ENCODE results near the gene INTS11.

DNA sequence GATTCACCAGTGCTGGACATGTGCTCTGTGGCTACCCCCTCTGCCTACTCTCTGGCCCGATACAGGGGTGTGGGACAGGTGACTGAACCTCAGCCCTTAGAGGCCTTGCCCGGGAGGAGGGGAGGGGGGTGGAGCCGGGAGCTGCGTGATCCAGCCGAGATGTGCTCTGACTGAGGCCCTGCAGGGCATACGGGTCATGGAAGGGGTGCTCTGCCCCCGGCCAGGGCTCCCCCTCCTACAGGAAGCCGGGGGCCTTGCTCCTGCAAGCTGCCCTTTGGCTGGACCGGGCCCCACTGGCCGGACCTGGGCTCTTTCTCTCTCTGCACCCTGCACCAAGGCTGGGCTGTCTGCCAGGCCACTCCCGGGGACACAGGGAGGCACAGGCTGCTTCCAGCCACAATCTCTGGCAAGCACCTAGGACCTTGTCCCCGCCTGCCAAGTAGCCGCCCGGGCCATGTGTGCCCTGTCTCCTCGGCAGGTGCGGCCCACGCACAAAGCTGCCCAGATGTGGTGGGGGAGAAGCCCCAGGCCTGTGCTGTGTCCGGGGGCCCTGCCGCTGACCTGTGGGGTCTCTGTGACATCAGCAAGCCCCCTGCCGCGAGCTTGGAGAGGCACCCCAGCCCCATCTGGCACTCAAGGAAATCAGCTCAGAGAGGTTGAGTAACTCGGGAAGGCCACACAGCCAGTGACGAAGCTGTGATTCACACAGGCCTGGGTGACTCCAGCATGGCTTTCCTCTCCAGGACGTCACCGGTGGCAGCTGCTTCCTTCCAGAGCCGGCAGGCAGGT, 42.7 kb downstream of the INTS11 start:
- TF ChIP-seq JUND (IDR thresholded peaks at IDR 0.05) (no peak), YY1 (IDR thresholded peaks at IDR 0.05; ENCODE audit: extremely low read depth, insufficient replicate concordance, low read depth, low read length) (no peak), POLR2AphosphoS5 (IDR thresholded peaks at IDR 0.05; ENCODE audit: low read depth, low read length) (no peak), POLR2A (IDR thresholded peaks at IDR 0.05; ENCODE audit: borderline replicate concordance, extremely low read depth, insufficient read depth, insufficient read length) (no peak), EZH2 (IDR thresholded peaks at IDR 0.05) (no peak)
- TF ChIP-seq, protein P1, sequence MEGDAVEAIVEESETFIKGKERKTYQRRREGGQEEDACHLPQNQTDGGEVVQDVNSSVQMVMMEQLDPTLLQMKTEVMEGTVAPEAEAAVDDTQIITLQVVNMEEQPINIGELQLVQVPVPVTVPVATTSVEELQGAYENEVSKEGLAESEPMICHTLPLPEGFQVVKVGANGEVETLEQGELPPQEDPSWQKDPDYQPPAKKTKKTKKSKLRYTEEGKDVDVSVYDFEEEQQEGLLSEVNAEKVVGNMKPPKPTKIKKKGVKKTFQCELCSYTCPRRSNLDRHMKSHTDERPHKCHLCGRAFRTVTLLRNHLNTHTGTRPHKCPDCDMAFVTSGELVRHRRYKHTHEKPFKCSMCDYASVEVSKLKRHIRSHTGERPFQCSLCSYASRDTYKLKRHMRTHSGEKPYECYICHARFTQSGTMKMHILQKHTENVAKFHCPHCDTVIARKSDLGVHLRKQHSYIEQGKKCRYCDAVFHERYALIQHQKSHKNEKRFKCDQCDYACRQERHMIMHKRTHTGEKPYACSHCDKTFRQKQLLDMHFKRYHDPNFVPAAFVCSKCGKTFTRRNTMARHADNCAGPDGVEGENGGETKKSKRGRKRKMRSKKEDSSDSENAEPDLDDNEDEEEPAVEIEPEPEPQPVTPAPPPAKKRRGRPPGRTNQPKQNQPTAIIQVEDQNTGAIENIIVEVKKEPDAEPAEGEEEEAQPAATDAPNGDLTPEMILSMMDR (IDR thresholded peaks at IDR 0.05 in 2 of 3, conservative IDR thresholded peaks at IDR 0.05 in 1 of 3; ENCODE audit: borderline replicate concordance in 1 of 3, insufficient read depth in 1 of 3, low read depth in 2 of 3, low read length in 2 of 3), result no peak
- TF ChIP-seq, protein P2, sequence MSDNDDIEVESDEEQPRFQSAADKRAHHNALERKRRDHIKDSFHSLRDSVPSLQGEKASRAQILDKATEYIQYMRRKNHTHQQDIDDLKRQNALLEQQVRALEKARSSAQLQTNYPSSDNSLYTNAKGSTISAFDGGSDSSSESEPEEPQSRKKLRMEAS (IDR thresholded peaks at IDR 0.05), result no peak

Data from HCT116 (cell line).